Right lobe of liver (tissue), 4 donors: Measurements from ENCODE around the gene UCHL3.

Source experiments
- CTCF ChIP-seq, 4 donors: fragments of 200-600 bp in 3 of 4; fragments of 450-650 bp in 1 of 4; IDR thresholded peaks; one replicate each; pipeline versions ENCODE4 v1.5.1 to v1.8.0; 2016 to 2022; ENCODE audit warnings: antibody characterized with exemption in 4 of 4, mild to moderate bottlenecking in 2 of 4
- POLR2A ChIP-seq: fragments of 450-650 bp; IDR thresholded peaks from one replicate; pipeline ENCODE4 v1.6.1; 2017; ENCODE audit warnings: antibody characterized with exemption, mild to moderate bottlenecking
- donor health status: DM: no; HTN: no; CAD: no.
- donor health status: DM: no; HTN: no; CAD: no.
- donor health status: DM: no; HTN: yes; CAD: no.

GRCh38 chr13:75603038-75603437 lies 53.4 kb downstream of the UCHL3 start:
- TF ChIP-seq CTCF (IDR thresholded peaks at IDR 0.05) (no peak), POLR2A (no peak)
